HepG2 (cell line): ENCODE results near the gene ARVCF. TPM values are rescaled to one million over a fixed set of nuclear protein-coding genes. Genes with fewer than 3 reads are reported as not detected.

Experiments
- AGO1 ChIP-seq: fragments of 200-400 bp; formaldehyde crosslinking; IDR thresholded peaks from 2 replicates; pipeline ENCODE4 v1.6.1; 2017; ENCODE audit warnings: mild to moderate bottlenecking, low read depth, low read length, moderate library complexity; ENCODE audit not compliant: poor library complexity, severe bottlenecking
- AKAP8 ChIP-seq: sonication (generic); formaldehyde crosslinking; IDR thresholded peaks from 2 replicates; pipeline ENCODE4 v1.5.1; 2020; ENCODE audit warnings: mild to moderate bottlenecking, missing genetic modification reagents
- ARHGAP35 ChIP-seq: sonication (generic); formaldehyde crosslinking; IDR thresholded peaks from 2 replicates; pipeline ENCODE4 v1.9.0; 2022; ENCODE audit warnings: mild to moderate bottlenecking, inconsistent platforms, moderate library complexity, missing genetic modification reagents, borderline replicate concordance
- ELF1 ChIP-seq: sonication (generic); formaldehyde crosslinking; IDR thresholded peaks from 2 replicates; pipeline ENCODE4 v1.4.0; 2020; ENCODE audit warnings: missing genetic modification reagents
- ERF ChIP-seq: IDR thresholded peaks from 2 replicates; pipeline ENCODE4 v1.6.1; 2018; ENCODE audit warnings: missing biosample characterization, missing genetic modification reagents
- FOXA3 ChIP-seq: IDR thresholded peaks from 2 replicates; pipeline ENCODE4 v1.6.1; 2016; ENCODE audit warnings: missing genetic modification reagents, missing compliant biosample characterization
- ISL2 ChIP-seq: sonication (generic); formaldehyde crosslinking; IDR thresholded peaks from 2 replicates; pipeline ENCODE4 v1.5.0; 2020; ENCODE audit warnings: missing genetic modification reagents
- MIXL1 ChIP-seq: IDR thresholded peaks from 2 replicates; pipeline ENCODE4 v1.6.1; 2016
- MTA1 ChIP-seq: sonication (generic); formaldehyde crosslinking; IDR thresholded peaks from 2 replicates; pipeline ENCODE4 v1.4.0; 2020; ENCODE audit warnings: missing genetic modification reagents, mild to moderate bottlenecking, borderline replicate concordance
- STAG1 ChIP-seq: sonication (generic); formaldehyde crosslinking; IDR thresholded peaks from 2 replicates; pipeline ENCODE4 v1.4.0; 2020; ENCODE audit warnings: missing genetic modification reagents
- ZBTB7A ChIP-seq: sonication (generic); formaldehyde crosslinking; IDR thresholded peaks from 2 replicates; pipeline ENCODE4 v1.8.0; 2022; ENCODE audit warnings: mild to moderate bottlenecking, missing genetic modification reagents
- ZC3H4 ChIP-seq: sonication (generic); formaldehyde crosslinking; IDR thresholded peaks from 2 replicates; pipeline ENCODE4 v1.4.0; 2020; ENCODE audit warnings: missing genetic modification reagents, borderline replicate concordance
- ZNF619 ChIP-seq: sonication (generic); formaldehyde crosslinking; IDR thresholded peaks from 2 replicates; pipeline ENCODE4 v1.4.0; 2020; ENCODE audit warnings: mild to moderate bottlenecking, missing genetic modification reagents
- polyA plus RNA-seq, 8 experiments: library from polyadenylated mRNA; depleted of rRNA in 3 of 8; stranded (reverse) in 7 of 8; unstranded in 1 of 8; fragments of >200 nt; fragmentation: Illumina TruSeq in 4 of 8; extraction: Trizol in 4 of 8; gene quantifications; 2 replicates each; pipeline versions ENCODE4 v1.2.1 to v1.2.3, GENCODE V29; 2011 to 2016; ENCODE audit warnings: low read depth in 4 of 8, missing spikeins in 1 of 8, mixed read lengths in 1 of 8; ENCODE audit not compliant: insufficient read depth in 1 of 8
- total RNA-seq, 5 experiments: library from RNA; depleted of rRNA; stranded (reverse); fragments of >200 nt; fragmentation: Illumina TruSeq; extraction: Trizol; gene quantifications; 2 replicates each; pipeline ENCODE4 v1.2.3, GENCODE V29; 2016; ENCODE audit warnings: low read depth in 1 of 5
- TF ChIP-seq, protein P1 (sequence below): sonication (generic); formaldehyde crosslinking; IDR thresholded peaks from 2 replicates; pipeline ENCODE4 v1.5.0; 2020; ENCODE audit warnings: mild to moderate bottlenecking, missing genetic modification reagents, borderline replicate concordance
- TF ChIP-seq, protein P2 (sequence below): IDR thresholded peaks from 2 replicates; pipeline ENCODE4 v1.6.1; 2016; ENCODE audit warnings: mild to moderate bottlenecking
- TF ChIP-seq, protein P3 (sequence below): sonication (generic); formaldehyde crosslinking; IDR thresholded peaks from 2 replicates; pipeline ENCODE4 v1.8.0; 2022; ENCODE audit warnings: missing genetic modification reagents, mild to moderate bottlenecking, moderate library complexity, borderline replicate concordance
- TF ChIP-seq, protein P4 (sequence below): sonication (generic); formaldehyde crosslinking; IDR thresholded peaks from 2 replicates; pipeline ENCODE4 v1.4.0; 2020; ENCODE audit warnings: missing genetic modification reagents, mild to moderate bottlenecking, borderline replicate concordance

The ARVCF gene
- total and polyA plus RNA-seq, 2 of the 13 experiments (the other 11 are each of a cell fraction or from before 2014, with no cell fraction given), result 16.4 to 17.7 TPM

- TF ChIP-seq, protein P1, sequence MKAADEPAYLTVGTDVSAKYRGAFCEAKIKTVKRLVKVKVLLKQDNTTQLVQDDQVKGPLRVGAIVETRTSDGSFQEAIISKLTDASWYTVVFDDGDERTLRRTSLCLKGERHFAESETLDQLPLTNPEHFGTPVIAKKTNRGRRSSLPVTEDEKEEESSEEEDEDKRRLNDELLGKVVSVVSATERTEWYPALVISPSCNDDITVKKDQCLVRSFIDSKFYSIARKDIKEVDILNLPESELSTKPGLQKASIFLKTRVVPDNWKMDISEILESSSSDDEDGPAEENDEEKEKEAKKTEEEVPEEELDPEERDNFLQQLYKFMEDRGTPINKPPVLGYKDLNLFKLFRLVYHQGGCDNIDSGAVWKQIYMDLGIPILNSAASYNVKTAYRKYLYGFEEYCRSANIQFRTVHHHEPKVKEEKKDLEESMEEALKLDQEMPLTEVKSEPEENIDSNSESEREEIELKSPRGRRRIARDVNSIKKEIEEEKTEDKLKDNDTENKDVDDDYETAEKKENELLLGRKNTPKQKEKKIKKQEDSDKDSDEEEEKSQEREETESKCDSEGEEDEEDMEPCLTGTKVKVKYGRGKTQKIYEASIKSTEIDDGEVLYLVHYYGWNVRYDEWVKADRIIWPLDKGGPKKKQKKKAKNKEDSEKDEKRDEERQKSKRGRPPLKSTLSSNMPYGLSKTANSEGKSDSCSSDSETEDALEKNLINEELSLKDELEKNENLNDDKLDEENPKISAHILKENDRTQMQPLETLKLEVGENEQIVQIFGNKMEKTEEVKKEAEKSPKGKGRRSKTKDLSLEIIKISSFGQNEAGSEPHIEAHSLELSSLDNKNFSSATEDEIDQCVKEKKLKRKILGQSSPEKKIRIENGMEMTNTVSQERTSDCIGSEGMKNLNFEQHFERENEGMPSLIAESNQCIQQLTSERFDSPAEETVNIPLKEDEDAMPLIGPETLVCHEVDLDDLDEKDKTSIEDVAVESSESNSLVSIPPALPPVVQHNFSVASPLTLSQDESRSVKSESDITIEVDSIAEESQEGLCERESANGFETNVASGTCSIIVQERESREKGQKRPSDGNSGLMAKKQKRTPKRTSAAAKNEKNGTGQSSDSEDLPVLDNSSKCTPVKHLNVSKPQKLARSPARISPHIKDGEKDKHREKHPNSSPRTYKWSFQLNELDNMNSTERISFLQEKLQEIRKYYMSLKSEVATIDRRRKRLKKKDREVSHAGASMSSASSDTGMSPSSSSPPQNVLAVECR (CRISPR knock-in tag), result peak; percentile 32; the same call in 1 of the 2 replicates
- TF ChIP-seq AGO1 (peak; percentile 40), ISL2 (CRISPR knock-in tag) (no peak), FOXA3 (CRISPR knock-in tag) (peak; percentile 39), ZNF619 (CRISPR knock-in tag) (peak; percentile 48; the same call in 1 of the 2 replicates), ZC3H4 (CRISPR knock-in tag) (no peak), ERF (peak; percentile 56; the same call in 1 of the 2 replicates), ZBTB7A (peak; percentile 62; the same call in 1 of the 2 replicates), MTA1 (CRISPR knock-in tag) (peak; percentile 60; the same call in 1 of the 2 replicates), AKAP8 (CRISPR knock-in tag) (peak; percentile 68; the same call in 1 of the 2 replicates), STAG1 (CRISPR knock-in tag) (peak; percentile 16; the same call in 1 of the 2 replicates), ARHGAP35 (CRISPR knock-in tag) (no peak), ELF1 (CRISPR knock-in tag) (peak; percentile 50), MIXL1 (CRISPR knock-in tag) (0 out of 2 replicates have a peak, but pooled peaks have one; percentile 31)
- TF ChIP-seq, protein P2, sequence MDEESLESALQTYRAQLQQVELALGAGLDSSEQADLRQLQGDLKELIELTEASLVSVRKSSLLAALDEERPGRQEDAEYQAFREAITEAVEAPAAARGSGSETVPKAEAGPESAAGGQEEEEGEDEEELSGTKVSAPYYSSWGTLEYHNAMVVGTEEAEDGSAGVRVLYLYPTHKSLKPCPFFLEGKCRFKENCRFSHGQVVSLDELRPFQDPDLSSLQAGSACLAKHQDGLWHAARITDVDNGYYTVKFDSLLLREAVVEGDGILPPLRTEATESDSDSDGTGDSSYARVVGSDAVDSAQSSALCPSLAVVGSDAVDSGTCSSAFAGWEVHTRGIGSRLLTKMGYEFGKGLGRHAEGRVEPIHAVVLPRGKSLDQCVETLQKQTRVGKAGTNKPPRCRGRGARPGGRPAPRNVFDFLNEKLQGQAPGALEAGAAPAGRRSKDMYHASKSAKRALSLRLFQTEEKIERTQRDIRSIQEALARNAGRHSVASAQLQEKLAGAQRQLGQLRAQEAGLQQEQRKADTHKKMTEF (CRISPR knock-in tag), result 0 out of 2 replicates have a peak, but pooled peaks have one; percentile 16
- TF ChIP-seq, protein P3, sequence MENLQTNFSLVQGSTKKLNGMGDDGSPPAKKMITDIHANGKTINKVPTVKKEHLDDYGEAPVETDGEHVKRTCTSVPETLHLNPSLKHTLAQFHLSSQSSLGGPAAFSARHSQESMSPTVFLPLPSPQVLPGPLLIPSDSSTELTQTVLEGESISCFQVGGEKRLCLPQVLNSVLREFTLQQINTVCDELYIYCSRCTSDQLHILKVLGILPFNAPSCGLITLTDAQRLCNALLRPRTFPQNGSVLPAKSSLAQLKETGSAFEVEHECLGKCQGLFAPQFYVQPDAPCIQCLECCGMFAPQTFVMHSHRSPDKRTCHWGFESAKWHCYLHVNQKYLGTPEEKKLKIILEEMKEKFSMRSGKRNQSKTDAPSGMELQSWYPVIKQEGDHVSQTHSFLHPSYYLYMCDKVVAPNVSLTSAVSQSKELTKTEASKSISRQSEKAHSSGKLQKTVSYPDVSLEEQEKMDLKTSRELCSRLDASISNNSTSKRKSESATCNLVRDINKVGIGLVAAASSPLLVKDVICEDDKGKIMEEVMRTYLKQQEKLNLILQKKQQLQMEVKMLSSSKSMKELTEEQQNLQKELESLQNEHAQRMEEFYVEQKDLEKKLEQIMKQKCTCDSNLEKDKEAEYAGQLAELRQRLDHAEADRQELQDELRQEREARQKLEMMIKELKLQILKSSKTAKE, result 0 out of 2 replicates have a peak, but pooled peaks have one; percentile 36
- TF ChIP-seq, protein P4, sequence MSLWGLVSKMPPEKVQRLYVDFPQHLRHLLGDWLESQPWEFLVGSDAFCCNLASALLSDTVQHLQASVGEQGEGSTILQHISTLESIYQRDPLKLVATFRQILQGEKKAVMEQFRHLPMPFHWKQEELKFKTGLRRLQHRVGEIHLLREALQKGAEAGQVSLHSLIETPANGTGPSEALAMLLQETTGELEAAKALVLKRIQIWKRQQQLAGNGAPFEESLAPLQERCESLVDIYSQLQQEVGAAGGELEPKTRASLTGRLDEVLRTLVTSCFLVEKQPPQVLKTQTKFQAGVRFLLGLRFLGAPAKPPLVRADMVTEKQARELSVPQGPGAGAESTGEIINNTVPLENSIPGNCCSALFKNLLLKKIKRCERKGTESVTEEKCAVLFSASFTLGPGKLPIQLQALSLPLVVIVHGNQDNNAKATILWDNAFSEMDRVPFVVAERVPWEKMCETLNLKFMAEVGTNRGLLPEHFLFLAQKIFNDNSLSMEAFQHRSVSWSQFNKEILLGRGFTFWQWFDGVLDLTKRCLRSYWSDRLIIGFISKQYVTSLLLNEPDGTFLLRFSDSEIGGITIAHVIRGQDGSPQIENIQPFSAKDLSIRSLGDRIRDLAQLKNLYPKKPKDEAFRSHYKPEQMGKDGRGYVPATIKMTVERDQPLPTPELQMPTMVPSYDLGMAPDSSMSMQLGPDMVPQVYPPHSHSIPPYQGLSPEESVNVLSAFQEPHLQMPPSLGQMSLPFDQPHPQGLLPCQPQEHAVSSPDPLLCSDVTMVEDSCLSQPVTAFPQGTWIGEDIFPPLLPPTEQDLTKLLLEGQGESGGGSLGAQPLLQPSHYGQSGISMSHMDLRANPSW, result peak; percentile 76; the same call in 1 of the 2 replicates
Measured at GRCh38 chr22:19962909-19963806, 53.5 kb downstream of the ARVCF start (continued).
